ENCODE data around the gene SPATS2.

SPATS2 gene

GRCh38 chr12:49482095-49483051 lies 115.1 kb downstream of the SPATS2 start:
- H3K4me3 ChIP-seq (ENCODE audit: low read depth, low read length): no peak overlapping the region
- TF ChIP-seq CTCF (IDR thresholded peaks at IDR 0.05; ENCODE audit: borderline replicate concordance, insufficient read depth, low read depth, low read length): no peak

GRCh38 chr12:49483619-49484018 lies 116.4 kb downstream of the SPATS2 start:
- TF ChIP-seq CTCF (IDR thresholded peaks at IDR 0.05; ENCODE audit: borderline replicate concordance, insufficient read depth, low read depth, low read length): no peak
- H3K4me3 ChIP-seq (ENCODE audit: low read depth, low read length): no peak overlapping the region

- no peak overlapping the region for H3K4me3 ChIP-seq (ENCODE audit: low read depth, low read length)
- TF ChIP-seq CTCF (IDR thresholded peaks at IDR 0.05; ENCODE audit: borderline replicate concordance, insufficient read depth, low read depth, low read length): no peak
Observed at GRCh38 chr12:49487605-49488004, 120.3 kb downstream of the SPATS2 start.

- no peak for TF ChIP-seq CTCF (IDR thresholded peaks at IDR 0.05; ENCODE audit: borderline replicate concordance, insufficient read depth, low read depth, low read length)
- no peak overlapping the region for H3K4me3 ChIP-seq (ENCODE audit: low read depth, low read length)
Observed at GRCh38 chr12:49489154-49489553, 121.9 kb downstream of the SPATS2 start.

GRCh38 chr12:49489720-49490119 lies 122.5 kb downstream of the SPATS2 start:
- TF ChIP-seq CTCF (IDR thresholded peaks at IDR 0.05; ENCODE audit: borderline replicate concordance, insufficient read depth, low read depth, low read length): no peak
- no peak overlapping the region for H3K4me3 ChIP-seq (ENCODE audit: low read depth, low read length)

- H3K4me3 ChIP-seq (ENCODE audit: low read depth, low read length): no peak overlapping the region
- TF ChIP-seq CTCF (IDR thresholded peaks at IDR 0.05; ENCODE audit: borderline replicate concordance, insufficient read depth, low read depth, low read length): no peak
Observed at GRCh38 chr12:49491823-49492222, 124.6 kb downstream of the SPATS2 start.

- no peak for TF ChIP-seq CTCF (IDR thresholded peaks at IDR 0.05; ENCODE audit: borderline replicate concordance, insufficient read depth, low read depth, low read length)
- H3K4me3 ChIP-seq (ENCODE audit: low read depth, low read length): no peak overlapping the region
Observed at GRCh38 chr12:49493900-49494299, 126.6 kb downstream of the SPATS2 start.

Data from GM12875 (cell line).